H9 (cell line): Measurements from ENCODE around the gene PTGS1. TPM values are rescaled to one million over a fixed set of nuclear protein-coding genes. Genes with fewer than 3 reads are reported as not detected.

ENCODE experiments used
- DNase-seq: peaks from one replicate; pipeline ENCODE4 v3.0.0-alpha.2; 2017
- H2AFZ ChIP-seq: one replicate; pipeline ENCODE4 v1.6.1; 2013; ENCODE audit warnings: mild to moderate bottlenecking, low read length, control low read depth, moderate library complexity
- H2AK5ac ChIP-seq: 2 replicates; pipeline ENCODE4 v1.6.1; 2013; ENCODE audit warnings: low read length, control low read depth, mixed read lengths; ENCODE audit not compliant: insufficient read length
- H2BK120ac ChIP-seq: one replicate; pipeline ENCODE4 v1.6.1; 2013; ENCODE audit warnings: low read depth, mild to moderate bottlenecking, low read length, control low read depth, inconsistent platforms; ENCODE audit not compliant: poor library complexity, severe bottlenecking
- H2BK12ac ChIP-seq: 2 replicates; pipeline ENCODE4 v1.6.1; 2013; ENCODE audit warnings: low read length, control low read depth, mixed read lengths, low read depth; ENCODE audit not compliant: insufficient read length
- H2BK15ac ChIP-seq: 2 replicates; pipeline ENCODE4 v1.6.1; 2013; ENCODE audit warnings: low read depth, low read length, control low read depth
- H2BK20ac ChIP-seq: one replicate; pipeline ENCODE4 v1.6.1; 2013; ENCODE audit warnings: low read depth, mild to moderate bottlenecking, low read length, control low read depth, inconsistent platforms; ENCODE audit not compliant: poor library complexity, severe bottlenecking
- H2BK5ac ChIP-seq: 2 replicates; pipeline ENCODE4 v1.6.1; 2013; ENCODE audit warnings: low read length, control low read depth, mixed read lengths; ENCODE audit not compliant: insufficient read length
- H3K14ac ChIP-seq: 2 replicates; pipeline ENCODE4 v1.6.1; 2013; ENCODE audit warnings: low read length, control low read depth; ENCODE audit not compliant: insufficient read depth
- H3K18ac ChIP-seq: 2 replicates; pipeline ENCODE4 v1.6.1; 2013; ENCODE audit warnings: low read depth, mild to moderate bottlenecking, mixed read lengths, low read length, control low read depth; ENCODE audit not compliant: insufficient read length
- H3K23ac ChIP-seq: 2 replicates; pipeline ENCODE4 v1.6.1; 2013; ENCODE audit warnings: low read length, control low read depth, mixed read lengths, low read depth; ENCODE audit not compliant: insufficient read length
- H3K23me2 ChIP-seq: 2 replicates; pipeline ENCODE4 v1.6.1; 2013; ENCODE audit warnings: low read depth, mild to moderate bottlenecking, mixed read lengths, low read length, control low read depth; ENCODE audit not compliant: insufficient read length, poor library complexity, severe bottlenecking
- H3K27ac ChIP-seq: 2 replicates; pipeline ENCODE4 v1.5.1; 2013; ENCODE audit warnings: low read length, control low read depth, mixed read lengths, low read depth; ENCODE audit not compliant: insufficient read length
- H3K27me3 ChIP-seq: 2 replicates; pipeline ENCODE4 v1.6.1; 2013; ENCODE audit warnings: low read length, control low read depth, inconsistent platforms; ENCODE audit not compliant: insufficient read depth
- H3K4ac ChIP-seq: 2 replicates; pipeline ENCODE4 v1.6.1; 2013; ENCODE audit warnings: low read depth, mild to moderate bottlenecking, control low read depth, inconsistent platforms, low read length, moderate library complexity
- H3K4me1 ChIP-seq: 2 replicates; pipeline ENCODE4 v1.6.1; 2013; ENCODE audit warnings: low read length, control low read depth, inconsistent platforms; ENCODE audit not compliant: insufficient read depth
- H3K4me2 ChIP-seq: 2 replicates; pipeline ENCODE4 v1.6.1; 2013; ENCODE audit warnings: low read length, control low read depth, mixed read lengths; ENCODE audit not compliant: insufficient read length, insufficient read depth
- H3K56ac ChIP-seq: 2 replicates; pipeline ENCODE4 v1.6.1; 2013; ENCODE audit warnings: low read depth, mild to moderate bottlenecking, mixed read lengths, low read length, control low read depth; ENCODE audit not compliant: insufficient read length
- H3K79me1 ChIP-seq: 2 replicates; pipeline ENCODE4 v1.6.1; 2013; ENCODE audit warnings: low read depth, mild to moderate bottlenecking, moderate library complexity, low read length, control low read depth, inconsistent platforms; ENCODE audit not compliant: insufficient read depth, poor library complexity, severe bottlenecking
- H3K79me2 ChIP-seq: 2 replicates; pipeline ENCODE4 v1.6.1; 2013; ENCODE audit warnings: low read length, control low read depth, inconsistent platforms; ENCODE audit not compliant: insufficient read depth
- H3K9ac ChIP-seq: 2 replicates; pipeline ENCODE4 v1.6.1; 2013; ENCODE audit warnings: low read length, control low read depth, mixed read lengths; ENCODE audit not compliant: insufficient read length; ENCODE audit errors: extremely low read depth
- H3K9me3 ChIP-seq: one replicate; pipeline ENCODE4 v1.6.1; 2013; ENCODE audit warnings: low read depth, low read length, inconsistent platforms; ENCODE audit not compliant: control insufficient read depth
- H3T11ph ChIP-seq: one replicate; pipeline ENCODE4 v1.6.1; 2013; ENCODE audit warnings: mild to moderate bottlenecking, low read length, control low read depth, inconsistent platforms
- H4K20me1 ChIP-seq: one replicate; pipeline ENCODE4 v1.6.1; 2013; ENCODE audit not compliant: control insufficient read depth, insufficient read length, insufficient read depth
- H4K5ac ChIP-seq: 2 replicates; pipeline ENCODE4 v1.6.1; 2013; ENCODE audit warnings: low read depth, mild to moderate bottlenecking, mixed read lengths, low read length, control low read depth; ENCODE audit not compliant: insufficient read length
- H4K8ac ChIP-seq: replicated peaks from 2 replicates; pipeline ENCODE4 v1.6.1; 2013; ENCODE audit warnings: low read length, control low read depth, mixed read lengths, low read depth; ENCODE audit not compliant: insufficient read length
- H4K91ac ChIP-seq: 2 replicates; pipeline ENCODE4 v1.6.1; 2013; ENCODE audit warnings: low read depth, mild to moderate bottlenecking, moderate library complexity, mixed read lengths, low read length, control low read depth; ENCODE audit not compliant: insufficient read length
- H3K27ac Mint-ChIP-seq, 3 experiments: 2 replicates in 2 of 3; 3 replicates in 1 of 3; pipeline ENCODE4 v1.8.0; 2020 to 2021; ENCODE audit warnings: mixed read lengths in 3 of 3, mild to moderate bottlenecking in 1 of 3, moderate library complexity in 1 of 3
- H3K27me3 Mint-ChIP-seq: 2 replicates; pipeline ENCODE4 v1.8.0; 2021; ENCODE audit warnings: low read depth, mild to moderate bottlenecking, moderate library complexity, mixed read lengths
- H3K36me3 Mint-ChIP-seq, 3 experiments: 2 replicates in 2 of 3; 3 replicates in 1 of 3; pipeline ENCODE4 v1.8.0; 2020 to 2021; ENCODE audit warnings: low read depth in 3 of 3, mixed read lengths in 3 of 3; ENCODE audit not compliant: insufficient read depth in 1 of 3
- H3K4me1 Mint-ChIP-seq, 2 experiments: 2 replicates each; pipeline ENCODE4 v1.8.0; 2020; ENCODE audit warnings: mixed read lengths in 2 of 2
- H3K4me3 Mint-ChIP-seq, 2 experiments: 2 replicates in 1 of 2; 3 replicates in 1 of 2; pipeline ENCODE4 v1.8.0; 2020 to 2021; ENCODE audit warnings: mild to moderate bottlenecking in 2 of 2, mixed read lengths in 2 of 2, moderate library complexity in 1 of 2
- H3K9me3 Mint-ChIP-seq, 2 experiments: 2 replicates in 1 of 2; 3 replicates in 1 of 2; pipeline ENCODE4 v1.8.0; 2020; ENCODE audit warnings: mild to moderate bottlenecking in 2 of 2, mixed read lengths in 2 of 2, moderate library complexity in 1 of 2
- whole genome bisulfite sequencing: extraction: QIAGEN DNeasy Blood & Tissue Kit; methylation state at CpG from one replicate; pipeline ENCODE4 v1.1.7; 2013; ENCODE audit warnings: missing lambda C conversion rate, low lambda C conversion rate, mixed read lengths; ENCODE audit not compliant: insufficient read length; ENCODE audit errors: extremely low coverage; 5-methylcytosine and 5-hydroxymethylcytosine counted together
- total RNA-seq: library from RNA; stranded (reverse); gene quantifications from 2 replicates; pipeline ENCODE4 v1.2.1, GENCODE V29; 2021
- TF ChIP-seq, protein P1 (sequence below): fragments of 200-600 bp; sonication (generic); conservative IDR thresholded peaks from 3 replicates; pipeline ENCODE4 v1.8.0; 2021; ENCODE audit warnings: antibody characterized with exemption, mild to moderate bottlenecking

PTGS1 gene
- total RNA-seq, 1 experiment from 2014 or later = 1.3 TPM

DNA sequence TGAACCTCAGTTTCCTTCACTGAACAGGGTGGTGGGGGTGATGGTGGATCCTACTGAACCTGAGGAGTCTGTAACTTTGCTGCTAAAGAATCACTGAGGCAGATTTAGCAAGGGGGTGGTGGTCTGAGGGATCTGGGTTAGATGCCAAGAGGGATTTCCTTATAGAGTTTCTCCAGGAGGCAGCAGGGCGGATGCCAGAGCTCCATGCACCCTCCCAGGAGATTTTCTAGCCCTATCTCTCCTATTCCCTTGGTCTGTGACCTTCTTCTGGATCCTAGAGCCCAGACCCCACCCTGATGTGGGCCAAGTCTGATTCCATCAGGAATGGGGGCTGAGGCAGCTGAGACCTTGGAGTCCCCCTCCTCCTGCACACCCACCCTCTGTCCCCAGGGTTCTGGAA is 6.0 kb downstream of the PTGS1 start:
- Histone ChIP-seq H4K91ac (no peak overlapping the region), H2BK120ac (no peak overlapping the region)
- H3K27ac Mint-ChIP-seq = no peak overlapping the region; a peak in 1 of 7 replicates

More for the DNA sequence above, 6.0 kb downstream of the PTGS1 start:
- Histone ChIP-seq H3K9ac (no peak overlapping the region), H3K4me1 (peaks cover 6% of the 10 kb centered on the region; the same call in 1 of the 2 replicates), H3K27ac (no peak overlapping the region), H3K14ac (no peak overlapping the region), H3K18ac (no peak overlapping the region), H3K9me3 (no peaks in the 10 kb centered on the region), H2BK5ac (no peak overlapping the region), H3K79me1 (no peaks in the 10 kb centered on the region), H3K79me2 (no peaks in the 10 kb centered on the region), H3K23ac (no peak overlapping the region), H4K8ac (no peak overlapping the region), H3K4ac (no peak overlapping the region), H3K56ac (no peak overlapping the region), H3K27me3 (peaks cover 6% of the 10 kb centered on the region; the same call in 1 of the 2 replicates), H3K4me2 (no peak overlapping the region), H4K5ac (no peak overlapping the region), H2BK12ac (no peak overlapping the region), H2AFZ (no peak overlapping the region), H3T11ph (no peak overlapping the region), H4K20me1 (no peaks in the 10 kb centered on the region), H2AK5ac (no peak overlapping the region), H3K23me2 (no peaks in the 10 kb centered on the region), H2BK15ac (no peak overlapping the region), H2BK20ac (no peak overlapping the region)
- whole genome bisulfite sequencing = no CpG with 5 or more reads among the region's 1 CpG
- DNase-seq = no peak
- H3K4me1 Mint-ChIP-seq = peaks cover 38 to 47% of the 10 kb centered on the region in 2 experiments
- H3K36me3 Mint-ChIP-seq = no peaks in the 10 kb centered on the region
- no peak overlapping the region for H3K4me3 Mint-ChIP-seq
- H3K27me3 Mint-ChIP-seq = peaks cover 35% of the 10 kb centered on the region
- TF ChIP-seq, protein P1, sequence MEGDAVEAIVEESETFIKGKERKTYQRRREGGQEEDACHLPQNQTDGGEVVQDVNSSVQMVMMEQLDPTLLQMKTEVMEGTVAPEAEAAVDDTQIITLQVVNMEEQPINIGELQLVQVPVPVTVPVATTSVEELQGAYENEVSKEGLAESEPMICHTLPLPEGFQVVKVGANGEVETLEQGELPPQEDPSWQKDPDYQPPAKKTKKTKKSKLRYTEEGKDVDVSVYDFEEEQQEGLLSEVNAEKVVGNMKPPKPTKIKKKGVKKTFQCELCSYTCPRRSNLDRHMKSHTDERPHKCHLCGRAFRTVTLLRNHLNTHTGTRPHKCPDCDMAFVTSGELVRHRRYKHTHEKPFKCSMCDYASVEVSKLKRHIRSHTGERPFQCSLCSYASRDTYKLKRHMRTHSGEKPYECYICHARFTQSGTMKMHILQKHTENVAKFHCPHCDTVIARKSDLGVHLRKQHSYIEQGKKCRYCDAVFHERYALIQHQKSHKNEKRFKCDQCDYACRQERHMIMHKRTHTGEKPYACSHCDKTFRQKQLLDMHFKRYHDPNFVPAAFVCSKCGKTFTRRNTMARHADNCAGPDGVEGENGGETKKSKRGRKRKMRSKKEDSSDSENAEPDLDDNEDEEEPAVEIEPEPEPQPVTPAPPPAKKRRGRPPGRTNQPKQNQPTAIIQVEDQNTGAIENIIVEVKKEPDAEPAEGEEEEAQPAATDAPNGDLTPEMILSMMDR = no peak
- H3K9me3 Mint-ChIP-seq = peaks cover 4 to 6% of the 10 kb centered on the region in 2 experiments; a peak in 2 of 5 replicates
